HG03565 (cell line): Measurements from ENCODE around the gene KIF17.

Source experiments
- ATAC-seq: cut with Tn5 transposase; IDR thresholded peaks from one replicate; pipeline ENCODE4 v1.9.1; 2021; ENCODE audit warnings: mild to moderate bottlenecking, moderate library complexity; ENCODE audit not compliant: unreplicated experiment

KIF17 gene

GRCh38 chr1:20711285-20712214 is 6.3 kb downstream of the KIF17 start:
- ATAC-seq, result no peak

- ATAC-seq, result no peak
These were observed 7.1 kb downstream of the KIF17 start for GRCh38 chr1:20710469-20711284.

DNA sequence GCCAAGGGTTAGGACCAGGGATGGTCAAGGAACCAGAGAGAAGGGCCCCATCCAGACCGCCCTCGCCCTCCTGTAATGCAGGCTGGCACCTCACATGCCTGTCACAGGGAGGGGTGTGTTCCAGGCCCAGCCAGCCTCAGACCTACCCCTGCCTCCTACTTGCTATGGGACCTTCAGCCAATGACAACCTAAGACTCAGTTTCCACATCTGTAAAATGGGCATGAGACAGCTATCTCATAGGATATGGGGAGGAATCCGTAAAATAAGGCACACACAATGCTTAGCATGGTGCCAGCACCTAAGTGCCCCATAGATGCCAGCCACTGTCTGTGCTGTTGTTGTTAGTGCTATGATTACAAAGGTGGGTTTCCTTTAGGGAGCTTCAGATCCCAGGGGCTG is 7.9 kb downstream of the KIF17 start:
- no peak for ATAC-seq

GRCh38 chr1:20708891-20709290 is 8.9 kb downstream of the KIF17 start:
- ATAC-seq, result no peak

GRCh38 chr1:20708057-20708456 is 9.8 kb downstream of the KIF17 start:
- no peak for ATAC-seq

GRCh38 chr1:20706841-20707240 is 11.0 kb downstream of the KIF17 start:
- no peak for ATAC-seq

DNA sequence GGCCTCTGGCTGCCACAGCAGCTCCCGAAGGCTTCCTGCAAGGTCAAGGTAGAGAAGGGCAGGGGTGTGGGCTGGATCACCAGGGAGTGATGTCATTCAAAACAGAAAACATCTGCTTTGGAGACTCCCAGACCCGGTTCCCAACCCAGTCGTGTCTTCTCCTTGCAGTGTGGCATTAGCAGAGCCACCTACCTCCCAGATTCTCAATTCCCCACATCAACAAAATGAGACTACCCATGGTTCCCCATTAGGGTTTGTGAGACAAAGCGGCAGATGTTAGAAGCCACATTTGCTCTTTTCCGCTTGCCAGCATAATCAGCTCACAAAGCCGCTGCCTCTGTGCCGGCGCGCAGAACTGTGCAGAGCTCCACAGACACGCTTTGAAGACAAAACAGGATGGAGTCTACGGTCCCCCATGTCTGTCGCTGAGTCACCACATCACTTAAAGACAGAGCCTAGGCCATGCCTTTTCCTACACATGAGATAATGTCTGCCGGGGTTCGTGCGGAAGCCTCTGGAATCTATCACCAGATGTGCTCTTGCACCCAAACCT is 12.5 kb downstream of the KIF17 start:
- no peak for ATAC-seq

DNA sequence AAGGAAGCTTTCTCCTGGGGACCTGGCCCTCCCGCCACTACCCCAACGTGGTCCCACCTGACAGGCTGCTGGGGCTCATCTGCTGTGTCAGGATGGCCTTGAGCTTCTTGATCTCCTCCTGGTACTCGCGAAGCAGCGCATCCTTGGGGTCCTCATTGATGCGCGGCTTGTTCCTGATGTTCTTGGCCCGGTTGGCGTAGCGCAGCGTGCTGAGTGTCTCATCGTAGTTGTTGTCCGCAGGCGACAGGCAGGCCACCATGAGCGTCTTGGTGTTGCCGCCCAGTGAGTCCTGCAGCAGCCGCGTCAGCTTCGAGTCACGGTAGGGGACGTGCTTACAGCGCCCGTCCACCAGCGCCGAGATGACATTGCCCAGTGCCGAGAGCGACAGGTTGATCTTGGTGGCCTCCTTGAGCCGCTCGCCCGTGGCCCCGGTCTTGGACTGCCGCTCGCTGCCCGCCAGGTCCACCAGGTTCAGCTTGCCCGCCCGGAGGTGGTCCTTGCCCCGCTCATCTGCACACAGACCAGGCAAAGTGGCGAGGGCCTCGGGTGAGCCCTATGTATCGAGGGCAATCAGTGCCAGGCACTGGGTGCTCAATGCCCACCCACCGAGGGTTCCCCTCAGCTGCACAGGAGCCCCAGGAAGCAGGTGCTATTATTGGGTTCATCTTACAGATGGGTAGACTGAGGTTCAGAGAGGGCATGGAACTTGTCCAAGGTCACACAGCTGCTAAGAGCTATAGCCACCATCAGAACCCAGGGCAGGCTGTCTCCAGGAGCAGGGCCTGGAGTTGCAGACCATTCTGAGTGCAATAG is 13.2 kb downstream of the KIF17 start:
- ATAC-seq, result no peak

DNA sequence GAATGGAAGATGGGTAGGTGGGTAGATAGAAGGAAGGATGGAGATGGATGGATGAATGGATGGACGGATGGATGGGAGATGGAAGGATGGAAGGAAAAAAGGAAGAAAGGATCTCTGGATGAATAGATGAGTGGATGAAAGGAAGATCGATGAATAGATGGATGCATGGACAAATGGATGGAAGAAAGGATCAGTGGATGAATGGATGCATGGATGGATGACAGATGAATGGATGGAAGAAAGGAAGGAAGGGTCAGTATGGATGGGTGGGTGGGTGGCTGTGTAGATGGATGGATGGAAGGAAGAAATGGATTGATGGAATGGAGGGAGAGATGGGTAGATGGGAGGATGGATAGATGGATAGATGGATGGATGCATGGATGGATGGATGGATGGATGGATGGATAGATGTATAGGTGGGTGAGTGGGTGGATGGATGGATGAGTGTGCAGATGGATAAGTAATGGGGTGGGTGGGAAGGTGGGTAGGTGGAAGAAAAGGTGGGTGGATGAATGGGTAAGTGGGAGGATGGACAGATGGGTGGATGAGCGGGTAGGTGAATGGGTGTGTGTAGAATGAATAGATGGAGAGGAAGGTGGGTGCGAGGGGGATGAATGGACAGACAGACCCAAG is 14.6 kb downstream of the KIF17 start:
- ATAC-seq, result no peak

GRCh38 chr1:20702416-20702815 is 15.4 kb downstream of the KIF17 start:
- ATAC-seq, result no peak

DNA sequence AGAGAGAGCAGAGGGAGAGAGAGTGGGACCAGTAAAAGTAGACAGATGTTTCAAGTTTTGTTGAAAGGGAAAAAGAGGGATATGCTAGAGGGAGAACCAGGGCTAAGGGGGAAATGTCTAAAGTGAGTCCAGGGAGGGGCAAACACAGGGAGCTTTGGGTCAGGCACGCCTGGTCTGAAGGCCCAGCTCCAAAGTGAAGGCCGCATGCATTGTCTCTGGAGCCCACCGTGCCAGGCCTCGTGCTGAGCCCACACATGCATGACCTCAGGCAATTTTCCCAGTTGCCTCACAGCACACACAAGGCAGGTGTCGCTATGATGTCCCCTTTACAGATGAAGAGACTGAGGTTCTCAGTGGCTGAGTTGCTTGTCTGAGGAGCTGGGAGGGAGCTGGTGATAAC is 16.0 kb downstream of the KIF17 start:
- ATAC-seq, result no peak

GRCh38 chr1:20701446-20701845 is 16.4 kb downstream of the KIF17 start:
- no peak for ATAC-seq

- ATAC-seq, result no peak
These were observed 17.1 kb downstream of the KIF17 start for GRCh38 chr1:20700636-20701215.

GRCh38 chr1:20699558-20699957 is 18.2 kb downstream of the KIF17 start:
- no peak for ATAC-seq

DNA sequence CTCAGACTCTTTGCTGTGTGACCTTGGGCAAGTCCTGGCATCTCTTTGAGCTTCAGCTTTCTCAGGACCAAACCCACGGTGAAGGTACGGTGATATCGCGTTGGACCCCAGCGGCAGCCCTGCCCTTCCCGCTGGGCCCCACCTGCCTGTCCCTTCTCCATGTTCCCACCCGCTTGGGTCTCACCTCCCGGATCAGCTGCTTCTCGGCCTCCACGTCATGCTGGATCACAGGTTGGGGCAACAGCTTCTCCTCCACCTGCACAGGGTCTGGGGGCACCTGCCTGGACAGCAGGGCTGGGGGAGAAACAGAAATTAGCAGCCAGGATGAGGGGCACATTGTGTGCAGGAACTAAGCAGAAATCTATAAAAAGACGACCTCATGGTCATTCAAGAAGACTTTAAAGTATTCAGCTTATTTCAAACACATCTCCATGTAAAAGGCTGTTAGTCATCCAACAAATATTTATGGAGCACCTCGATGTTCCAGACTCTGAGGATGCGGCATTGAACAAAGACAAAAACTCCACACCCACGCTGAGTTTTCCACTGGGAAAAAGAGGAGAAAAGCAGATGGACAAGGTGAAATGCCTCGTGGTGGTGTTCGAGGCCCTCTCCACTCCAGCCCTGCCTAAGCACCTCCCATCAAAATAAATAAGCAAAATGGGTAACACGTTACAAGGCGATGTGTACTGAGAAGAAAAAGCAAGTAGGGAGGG is 19.5 kb downstream of the KIF17 start:
- ATAC-seq, result no peak

DNA sequence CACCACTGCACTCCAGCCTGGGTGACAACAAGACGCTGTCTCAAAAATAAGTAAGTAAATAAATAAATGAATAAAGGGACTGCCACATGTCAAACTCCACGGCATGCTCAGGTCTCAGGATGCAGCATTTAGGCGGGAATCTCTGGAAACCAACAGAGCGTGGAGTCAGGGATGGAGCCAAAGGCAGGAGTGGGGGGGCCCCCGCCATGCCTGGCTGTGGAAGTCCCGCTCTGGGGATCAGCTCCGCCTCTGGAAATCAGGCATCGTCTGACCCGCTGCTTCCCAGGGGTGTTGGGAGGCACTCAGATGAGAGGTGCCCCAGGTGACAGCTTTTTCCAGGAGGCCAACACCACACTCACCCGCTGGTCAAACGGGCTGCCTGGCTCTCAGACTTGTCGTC is 20.2 kb downstream of the KIF17 start:
- ATAC-seq, result no peak

DNA sequence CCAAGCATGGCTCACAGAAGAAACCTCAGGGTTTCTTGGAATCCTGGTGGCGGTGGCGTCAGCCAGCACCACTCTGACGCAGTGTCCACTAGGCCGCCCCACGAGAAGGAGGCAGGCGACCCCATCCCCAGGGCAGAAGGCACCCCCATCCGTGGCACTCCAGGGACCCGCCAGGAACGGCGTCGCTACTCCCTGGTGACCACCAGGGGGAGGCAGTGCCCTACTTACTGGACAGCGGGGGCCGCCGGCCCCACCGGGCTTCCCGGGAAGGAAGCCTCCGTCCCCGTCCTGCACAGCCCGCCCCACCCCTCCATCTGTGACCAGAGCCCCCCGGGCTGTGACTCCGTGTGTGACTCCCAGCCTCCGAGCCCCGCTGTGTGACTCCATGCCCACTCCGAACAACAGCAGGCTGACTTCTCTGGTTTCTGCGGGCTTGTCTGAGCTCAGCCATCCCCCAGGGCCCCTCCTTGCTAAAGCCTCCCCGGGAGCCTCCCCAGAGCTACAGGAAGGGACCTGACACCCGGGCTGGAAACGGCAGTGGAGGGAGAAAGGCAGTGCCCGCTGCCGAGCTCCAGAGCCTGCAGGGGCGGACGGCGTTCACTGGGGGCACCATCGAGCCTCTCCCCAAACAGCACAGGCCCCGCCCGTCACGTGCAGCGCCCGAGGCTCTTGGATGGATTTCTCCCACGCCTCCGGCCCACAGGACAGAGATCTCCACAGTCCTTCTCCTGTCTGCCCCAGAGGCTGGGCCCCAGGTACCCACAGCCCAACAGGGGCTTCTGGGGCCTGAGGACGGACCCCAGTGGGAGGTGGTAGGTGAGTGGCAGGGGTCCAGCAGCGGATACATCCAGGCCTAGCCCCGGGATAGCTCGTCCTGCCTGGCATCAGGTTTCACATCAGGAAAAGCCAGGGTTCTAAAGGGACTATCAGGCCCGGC is 21.1 kb downstream of the KIF17 start:
- ATAC-seq, result no peak

- ATAC-seq, result no peak
These were observed 22.3 kb downstream of the KIF17 start for GRCh38 chr1:20695515-20695914.
